HG03108 (cell line): ENCODE data around the gene MAD2L1.

ENCODE experiments used
- ATAC-seq: cut with Tn5 transposase; IDR thresholded peaks from one replicate; pipeline ENCODE4 v1.9.1; 2021; ENCODE audit warnings: moderate library complexity; ENCODE audit not compliant: unreplicated experiment

Gene MAD2L1

GRCh38 chr4:120007191-120007871 lies 59.3 kb downstream of the MAD2L1 start:
- no peak for ATAC-seq
